Endothelial cell of umbilical vein (primary cell): ENCODE results near the gene RIMKLB.
"Not testable (repeated sequence)": the region's sequence is repeated elsewhere in the genome, so short reads cannot be mapped to it uniquely, and the experiment has no call there.

Source experiments
- CTCF ChIP-seq, 2 donors: IDR thresholded peaks; 1 replicate in 1 of 2; 2 replicates in 1 of 2; pipeline ENCODE4 v1.5.1; 2011; ENCODE audit warnings: low read length in 2 of 2, mild to moderate bottlenecking in 2 of 2, moderate library complexity in 2 of 2, control low read depth in 1 of 2, inconsistent platforms in 1 of 2, low read depth in 1 of 2; ENCODE audit not compliant: insufficient read depth in 1 of 2; ENCODE audit errors: extremely low read depth in 1 of 2
- EZH2 ChIP-seq: IDR thresholded peaks from 2 replicates; pipeline ENCODE4 v1.6.1; 2012; ENCODE audit warnings: borderline replicate concordance, low read depth, mild to moderate bottlenecking, moderate library complexity, low read length, inconsistent platforms; ENCODE audit not compliant: severe bottlenecking
- FOS ChIP-seq: IDR thresholded peaks from 2 replicates; pipeline ENCODE4 v1.6.1; 2011; ENCODE audit warnings: mild to moderate bottlenecking, low read length, moderate library complexity, borderline replicate concordance; ENCODE audit not compliant: insufficient read depth
- GATA2 ChIP-seq: IDR thresholded peaks from 2 replicates; pipeline ENCODE4 v1.7.0; 2011; ENCODE audit warnings: low read depth, mild to moderate bottlenecking, moderate library complexity, mixed read lengths, low read length; ENCODE audit not compliant: insufficient read length, insufficient read depth
- JUN ChIP-seq: IDR thresholded peaks from 2 replicates; pipeline ENCODE4 v1.6.1; 2011; ENCODE audit warnings: borderline replicate concordance, low read depth; ENCODE audit not compliant: insufficient read length, insufficient read depth
- MAX ChIP-seq: IDR thresholded peaks from 2 replicates; pipeline ENCODE4 v1.6.1; 2011; ENCODE audit not compliant: insufficient read depth, insufficient read length
- MYC ChIP-seq: IDR thresholded peaks from one replicate; pipeline ENCODE4 v1.6.1; 2011; ENCODE audit warnings: mild to moderate bottlenecking, low read depth, low read length
- POLR2A ChIP-seq: IDR thresholded peaks from 2 replicates; pipeline ENCODE4 v1.6.1; 2012; ENCODE audit warnings: low read depth, mild to moderate bottlenecking, control low read depth, low read length
- POLR2AphosphoS5 ChIP-seq: IDR thresholded peaks from 2 replicates; pipeline ENCODE4 v1.6.1; 2012; ENCODE audit warnings: low read depth, mild to moderate bottlenecking, control low read depth, low read length, moderate library complexity; ENCODE audit not compliant: insufficient read depth

GRCh38 chr12:8766121-8766520 is 68.3 kb downstream of the RIMKLB start:
- not testable (repeated sequence) for TF ChIP-seq EZH2; CTCF (IDR thresholded peaks at IDR 0.05; ENCODE audit: extremely low read depth in 1 of 2, insufficient read depth in 1 of 2, low read depth in 1 of 2, low read length in 2 of 2); POLR2A; POLR2AphosphoS5; MYC; FOS; MAX; GATA2; JUN
